WI38 (cell line): ENCODE results near the gene GALNT12.

Source experiments
- H3K4me3 ChIP-seq: 2 replicates; pipeline ENCODE4 v1.5.1; 2011; ENCODE audit warnings: low read depth, mild to moderate bottlenecking, control low read depth, low read length
- CTCF ChIP-seq: IDR thresholded peaks from 2 replicates; pipeline ENCODE4 v1.5.1; 2012; ENCODE audit warnings: low read depth, mild to moderate bottlenecking, control low read depth, low read length

The GALNT12 gene

DNA sequence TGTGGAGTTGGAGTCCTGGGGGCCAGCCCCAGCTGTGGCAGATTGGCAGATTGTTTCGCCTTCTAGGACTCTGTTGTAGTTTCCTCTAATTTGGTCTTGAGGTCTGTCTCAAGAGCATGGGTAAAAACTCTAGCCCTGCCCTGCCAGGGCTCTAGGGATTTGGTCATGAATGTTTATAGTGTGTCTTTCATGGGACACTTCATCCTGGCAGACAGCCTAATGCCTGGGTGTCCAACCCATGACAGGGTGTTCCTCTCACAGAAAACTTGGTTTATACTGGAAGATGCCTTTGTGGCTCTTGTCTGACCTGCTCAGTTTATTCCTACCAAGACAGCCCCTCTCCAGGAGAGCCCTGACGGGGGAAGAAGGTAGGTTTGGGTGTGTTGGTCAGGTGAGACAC lies 45.5 kb downstream of the GALNT12 start:
- H3K4me3 ChIP-seq, result no peak overlapping the region
- no peak for TF ChIP-seq CTCF

DNA sequence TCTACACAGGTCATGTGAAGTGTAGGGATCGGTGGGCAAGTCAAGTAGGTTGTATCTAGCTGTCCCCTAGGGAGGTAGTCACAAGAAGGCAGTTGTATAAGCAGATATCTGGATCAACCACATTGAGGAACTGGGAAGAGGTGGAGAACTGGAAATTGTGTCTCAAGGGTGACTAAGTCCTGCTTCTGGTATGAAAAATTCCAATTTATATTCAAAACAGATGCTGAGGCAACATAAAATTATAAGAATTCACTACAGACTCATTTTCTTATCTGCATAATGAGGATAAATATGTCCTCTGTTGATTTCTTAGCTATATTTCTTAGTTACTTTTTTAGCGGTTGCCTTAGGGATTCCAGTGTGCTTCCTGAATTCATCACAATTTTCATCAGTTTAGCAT lies 46.8 kb downstream of the GALNT12 start:
- TF ChIP-seq CTCF, result no peak
- no peak overlapping the region for H3K4me3 ChIP-seq

DNA sequence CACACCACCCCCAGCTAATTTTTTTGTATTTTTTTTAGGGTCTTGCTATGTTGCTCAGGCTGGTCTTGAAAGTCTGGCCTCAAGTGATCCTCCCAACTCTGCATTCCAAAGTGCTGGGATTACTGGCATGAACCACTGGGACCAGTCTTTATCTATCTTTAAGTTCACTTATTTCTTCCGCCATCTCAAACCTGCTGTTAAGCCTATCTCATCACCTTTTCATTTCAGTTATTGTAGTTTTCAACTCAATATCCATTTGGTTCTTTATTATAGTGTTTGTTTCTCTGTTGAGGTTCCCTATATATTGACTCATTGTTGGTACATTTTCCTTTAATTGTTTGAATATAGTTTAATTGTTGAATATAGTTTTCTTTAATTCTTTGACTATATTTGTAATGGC lies 48.1 kb downstream of the GALNT12 start:
- no peak for TF ChIP-seq CTCF
- no peak overlapping the region for H3K4me3 ChIP-seq

GRCh38 chr9:98856982-98857381 lies 49.5 kb downstream of the GALNT12 start:
- TF ChIP-seq CTCF, result no peak
- no peak overlapping the region for H3K4me3 ChIP-seq

- H3K4me3 ChIP-seq, result no peak overlapping the region
- no peak for TF ChIP-seq CTCF
Observed at GRCh38 chr9:98859941-98860340, 52.5 kb downstream of the GALNT12 start.

- no peak overlapping the region for H3K4me3 ChIP-seq
- TF ChIP-seq CTCF, result peak; percentile 61
Observed at GRCh38 chr9:98860871-98861293, 53.4 kb downstream of the GALNT12 start.

GRCh38 chr9:98861781-98862504 lies 54.5 kb downstream of the GALNT12 start:
- H3K4me3 ChIP-seq, result no peak overlapping the region
- no peak for TF ChIP-seq CTCF
